Neural cell (in vitro differentiated cells): ENCODE results near the gene CD164. TPM values are rescaled to one million over a fixed set of nuclear protein-coding genes. Genes with fewer than 3 reads are reported as not detected.

ENCODE experiments used
- polyA plus RNA-seq: library from polyadenylated mRNA; depleted of rRNA; stranded (reverse); fragments of >200 nt; gene quantifications from 2 replicates; pipeline ENCODE4 v1.2.3, GENCODE V29; 2014

The CD164 gene
- polyA plus RNA-seq, 1 donor from 2014 or later = 42.6 TPM

Other genes with a start within 250 kb of the CD164 start
- 2.5 and 11.8 TPM in 2 replicates for gene PPIL6, start 58.2 kb upstream of the CD164 start, polyA plus RNA-seq
- gene SMPD2, start 58.3 kb upstream of the CD164 start, polyA plus RNA-seq = 8.0 and 8.6 TPM in 2 replicates
- 54.2 and 80.1 TPM in 2 replicates for gene MICAL1, start 73.3 kb upstream of the CD164 start, polyA plus RNA-seq
- 5.5 and 6.0 TPM in 2 replicates for gene ZBTB24, start 100.8 kb upstream of the CD164 start, polyA plus RNA-seq